ENCODE measurements around the gene FBXL3.

DNA sequence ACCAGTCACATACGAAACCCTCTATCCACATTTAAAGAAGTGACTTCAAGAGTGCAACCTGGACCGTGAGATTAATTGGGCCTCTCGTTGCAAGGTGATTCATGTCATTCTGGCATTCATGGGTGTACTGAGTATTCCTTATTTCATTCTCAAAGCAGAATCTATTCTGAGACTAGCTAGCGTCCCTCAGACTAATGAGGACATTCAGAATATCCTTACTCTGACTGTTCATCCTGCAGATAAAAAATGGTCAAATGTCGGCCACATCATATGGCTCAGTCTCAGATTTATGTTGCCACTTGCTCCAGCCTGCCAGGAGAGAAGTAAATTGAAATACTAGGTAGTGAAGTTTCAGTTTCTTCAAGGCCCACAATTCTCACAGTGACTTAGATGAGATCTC is 71.3 kb downstream of the FBXL3 start:
- TF ChIP-seq POLR2A (IDR thresholded peaks at IDR 0.05; ENCODE audit: low read length) (no peak), FOSL2 (IDR thresholded peaks at IDR 0.05) (no peak), FOSL2 (CRISPR knock-in tag; IDR thresholded peaks at IDR 0.05) (no peak), ZFP36 (IDR thresholded peaks at IDR 0.05; ENCODE audit: borderline replicate concordance, partially characterized antibody) (no peak)
- TF ChIP-seq, protein P1, sequence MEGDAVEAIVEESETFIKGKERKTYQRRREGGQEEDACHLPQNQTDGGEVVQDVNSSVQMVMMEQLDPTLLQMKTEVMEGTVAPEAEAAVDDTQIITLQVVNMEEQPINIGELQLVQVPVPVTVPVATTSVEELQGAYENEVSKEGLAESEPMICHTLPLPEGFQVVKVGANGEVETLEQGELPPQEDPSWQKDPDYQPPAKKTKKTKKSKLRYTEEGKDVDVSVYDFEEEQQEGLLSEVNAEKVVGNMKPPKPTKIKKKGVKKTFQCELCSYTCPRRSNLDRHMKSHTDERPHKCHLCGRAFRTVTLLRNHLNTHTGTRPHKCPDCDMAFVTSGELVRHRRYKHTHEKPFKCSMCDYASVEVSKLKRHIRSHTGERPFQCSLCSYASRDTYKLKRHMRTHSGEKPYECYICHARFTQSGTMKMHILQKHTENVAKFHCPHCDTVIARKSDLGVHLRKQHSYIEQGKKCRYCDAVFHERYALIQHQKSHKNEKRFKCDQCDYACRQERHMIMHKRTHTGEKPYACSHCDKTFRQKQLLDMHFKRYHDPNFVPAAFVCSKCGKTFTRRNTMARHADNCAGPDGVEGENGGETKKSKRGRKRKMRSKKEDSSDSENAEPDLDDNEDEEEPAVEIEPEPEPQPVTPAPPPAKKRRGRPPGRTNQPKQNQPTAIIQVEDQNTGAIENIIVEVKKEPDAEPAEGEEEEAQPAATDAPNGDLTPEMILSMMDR (IDR thresholded peaks at IDR 0.05) = no peak
